ENCODE measurements around the gene ARSD. TPM values are rescaled to one million over a fixed set of nuclear protein-coding genes. Genes with fewer than 3 reads are reported as not detected.

The ARSD gene, protein sequence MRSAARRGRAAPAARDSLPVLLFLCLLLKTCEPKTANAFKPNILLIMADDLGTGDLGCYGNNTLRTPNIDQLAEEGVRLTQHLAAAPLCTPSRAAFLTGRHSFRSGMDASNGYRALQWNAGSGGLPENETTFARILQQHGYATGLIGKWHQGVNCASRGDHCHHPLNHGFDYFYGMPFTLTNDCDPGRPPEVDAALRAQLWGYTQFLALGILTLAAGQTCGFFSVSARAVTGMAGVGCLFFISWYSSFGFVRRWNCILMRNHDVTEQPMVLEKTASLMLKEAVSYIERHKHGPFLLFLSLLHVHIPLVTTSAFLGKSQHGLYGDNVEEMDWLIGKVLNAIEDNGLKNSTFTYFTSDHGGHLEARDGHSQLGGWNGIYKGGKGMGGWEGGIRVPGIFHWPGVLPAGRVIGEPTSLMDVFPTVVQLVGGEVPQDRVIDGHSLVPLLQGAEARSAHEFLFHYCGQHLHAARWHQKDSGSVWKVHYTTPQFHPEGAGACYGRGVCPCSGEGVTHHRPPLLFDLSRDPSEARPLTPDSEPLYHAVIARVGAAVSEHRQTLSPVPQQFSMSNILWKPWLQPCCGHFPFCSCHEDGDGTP
- 15.5 TPM for total RNA-seq

DNA sequence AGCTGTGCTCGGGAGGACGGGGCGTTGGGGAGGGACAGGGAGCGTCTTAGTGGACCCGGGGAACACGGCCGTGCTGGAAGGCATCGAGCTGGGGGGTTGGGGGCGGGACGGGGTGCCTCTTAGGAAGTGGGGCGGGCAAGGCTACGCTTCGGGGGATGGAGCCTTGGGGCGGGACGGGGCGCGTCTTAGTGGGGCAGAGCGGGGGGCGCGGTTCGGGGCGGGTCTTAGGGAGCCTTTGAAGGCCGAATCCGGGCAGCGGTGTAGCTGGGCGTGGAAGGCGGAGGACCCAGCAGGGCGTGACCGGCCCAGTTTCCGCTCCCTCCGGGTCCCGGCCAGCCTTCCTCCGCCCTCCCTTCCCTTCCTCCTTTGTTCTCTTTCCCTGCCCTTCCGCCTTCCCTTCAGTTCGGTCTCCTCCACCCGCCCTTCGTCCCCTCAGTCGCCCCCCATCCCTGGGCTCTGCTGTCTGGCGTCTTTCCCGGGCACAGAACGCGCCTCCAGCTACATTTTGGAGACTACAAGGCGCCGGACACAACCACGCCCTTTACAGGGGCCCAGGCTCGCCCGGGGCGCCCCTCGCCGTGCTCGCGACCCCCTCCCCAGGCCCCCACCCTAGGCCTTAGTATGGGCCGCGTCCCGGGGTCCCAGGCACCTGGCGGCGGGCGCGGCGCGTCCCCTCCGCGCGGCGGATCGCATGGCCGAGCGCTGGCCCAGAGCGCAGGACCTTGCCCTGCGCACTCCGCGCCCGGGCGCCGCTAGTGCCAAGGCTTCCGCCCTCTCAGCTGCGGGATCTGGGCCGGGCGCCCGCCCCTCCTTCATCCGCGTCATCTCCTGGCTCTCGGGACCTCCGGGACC lies at the start of gene ARSD:
TSS of gene ARSD (minus strand) at position 757 of the 852 bp plus-strand sequence. CDS start at position 693, 64 bp downstream.

Other genes with a start within 250 kb of the ARSD start
- 34.8 TPM for gene CD99, start 238.0 kb downstream of the ARSD start, total RNA-seq
- gene XG, start 177.3 kb downstream of the ARSD start, total RNA-seq, result not detected
- 17.8 TPM for gene GYG2, start 100.4 kb downstream of the ARSD start, total RNA-seq
- gene ARSH, start 77.2 kb upstream of the ARSD start, total RNA-seq, result not detected
- 0.92 TPM for gene ARSF, start 112.1 kb upstream of the ARSD start, total RNA-seq